NCI-H1694 (cell line): ENCODE results near the gene POLR3E.
"Not testable (repeated sequence)": the region's sequence is repeated elsewhere in the genome, so short reads cannot be mapped to it uniquely, and the experiment has no call there.

Experiments used
- DNase-seq: peaks from one replicate; lab custom pipeline; 2025; lab: John Stamatoyannopoulos, UW

Gene POLR3E

DNA sequence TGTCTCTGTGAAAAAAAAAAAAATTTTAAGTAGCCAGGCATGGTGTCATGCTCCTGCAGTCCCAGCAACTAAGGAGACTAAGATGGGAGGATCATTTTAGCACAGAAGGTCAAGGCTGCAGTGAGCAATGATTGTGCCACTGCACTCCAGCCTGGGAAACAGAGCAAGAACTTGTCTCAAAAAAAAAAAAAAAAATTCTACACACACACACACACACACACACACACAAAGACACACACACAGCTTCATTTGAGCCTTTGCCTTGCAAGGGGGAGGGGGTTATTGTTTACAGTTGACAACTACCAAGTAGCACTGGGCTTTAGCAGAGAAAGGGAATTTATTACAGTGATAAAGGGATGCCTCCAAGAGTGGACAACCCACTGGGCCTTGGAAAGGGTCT, 4.9 kb upstream of the POLR3E start:
- no peak for DNase-seq

DNA sequence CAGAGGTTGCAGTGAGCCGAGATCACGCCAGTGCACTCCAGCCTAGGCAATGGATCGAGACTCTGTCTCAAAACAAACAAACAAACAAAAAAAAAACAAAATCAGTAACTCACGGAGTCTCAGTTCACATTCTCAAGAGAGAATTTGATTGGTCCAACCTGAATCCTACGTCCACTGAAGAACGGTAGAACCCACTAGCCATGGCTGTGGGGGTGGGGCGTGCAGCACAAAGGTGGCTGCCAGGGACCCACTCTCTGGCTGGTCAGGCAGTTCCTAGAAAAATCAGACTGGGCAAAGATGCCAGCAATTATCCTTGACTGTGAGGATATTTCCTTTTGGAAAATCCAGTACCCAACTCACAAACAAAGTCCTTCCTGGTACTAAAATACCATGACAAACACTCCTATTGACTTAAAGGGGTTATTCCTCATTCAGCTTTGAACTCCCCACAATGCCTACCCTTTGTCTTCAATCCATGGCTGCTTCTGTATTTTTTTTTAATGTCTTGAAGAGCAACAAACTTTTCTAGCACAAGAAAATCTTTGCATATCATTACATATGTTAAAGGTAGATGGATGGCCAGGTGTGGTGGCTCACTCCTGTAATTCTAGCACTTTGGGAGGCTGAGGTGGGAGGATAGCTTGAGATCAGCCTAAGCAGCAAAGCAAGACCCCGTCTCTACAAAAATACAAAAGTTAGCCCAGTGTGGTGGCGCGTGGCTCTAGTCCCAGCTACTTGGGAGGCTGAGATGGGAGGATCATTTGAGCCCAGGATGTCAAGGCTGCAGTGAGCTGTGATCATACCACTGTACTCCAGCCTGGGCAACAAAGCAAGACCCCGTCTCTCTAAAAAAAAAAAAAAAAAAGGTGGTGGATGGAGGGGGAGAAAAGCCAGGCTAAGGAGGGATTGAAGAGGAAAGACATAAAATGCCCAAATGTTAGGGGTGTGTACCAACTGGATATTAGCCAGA, 3.8 kb upstream of the POLR3E start:
- DNase-seq, result no peak

DNA sequence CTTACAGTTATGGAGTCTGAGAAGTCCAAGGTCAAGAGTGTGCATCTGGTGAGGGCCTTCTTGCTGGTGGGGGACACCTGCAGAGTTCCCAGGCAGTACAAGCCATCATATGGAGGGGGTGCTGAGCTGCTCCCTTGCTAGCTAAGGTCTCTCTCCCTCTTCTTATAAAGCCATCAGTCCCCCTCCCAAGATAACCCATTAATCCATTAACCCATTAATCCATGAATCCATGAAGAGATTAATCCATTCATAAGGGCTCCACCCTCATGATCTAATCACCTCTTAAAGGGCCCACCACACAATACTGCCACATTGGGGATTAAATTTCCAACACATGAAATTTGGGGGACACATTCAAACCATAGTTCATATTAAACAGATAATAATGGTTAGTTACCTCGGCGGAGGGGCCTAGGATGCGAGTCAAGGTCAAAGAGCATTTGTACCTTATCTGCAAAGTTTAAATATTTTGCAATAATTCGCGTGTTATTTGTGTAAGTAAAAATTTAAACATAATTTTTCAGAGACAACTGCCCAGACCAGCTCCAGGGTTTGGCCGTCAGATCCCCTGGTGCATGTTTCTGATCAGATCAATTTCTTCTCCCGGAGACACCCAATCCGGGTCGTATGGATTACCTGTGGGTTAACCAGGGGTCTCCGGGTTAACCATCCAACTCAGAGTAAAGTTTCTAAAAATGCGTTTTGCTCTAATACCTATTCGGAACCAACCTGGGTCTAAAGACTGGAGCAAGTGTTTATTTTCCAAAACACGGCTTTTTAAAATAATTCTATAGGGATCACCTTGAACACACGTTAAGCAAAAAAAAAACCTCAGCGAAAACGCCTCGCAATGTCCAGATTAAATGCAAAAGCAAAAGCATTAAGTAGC, 740 bp upstream of the POLR3E start:
- DNase-seq, result no peak

GRCh38 chr16:22297871-22298733, 893 bp downstream of the POLR3E start:
- DNase-seq, result peak; percentile 95

DNA sequence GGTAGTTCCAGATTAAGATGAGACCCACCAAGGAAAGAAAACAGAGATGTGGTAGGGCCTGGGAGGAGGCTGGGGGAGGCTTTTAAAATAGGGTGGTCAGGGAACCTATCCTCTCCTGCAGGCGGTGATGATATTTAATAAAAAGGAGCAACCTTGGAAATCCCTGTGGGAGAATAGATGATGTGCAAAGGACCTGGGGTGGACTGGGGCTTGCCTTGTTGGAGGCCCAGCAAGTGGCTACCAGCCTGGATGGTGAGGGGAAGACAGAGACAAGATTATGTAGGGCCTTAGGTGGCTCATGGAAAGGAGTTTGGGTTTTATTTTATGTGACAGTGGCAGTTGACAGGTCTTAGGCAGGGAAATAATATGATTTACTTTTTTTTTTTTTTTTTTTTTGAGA, 1.8 kb downstream of the POLR3E start:
- no peak for DNase-seq

DNA sequence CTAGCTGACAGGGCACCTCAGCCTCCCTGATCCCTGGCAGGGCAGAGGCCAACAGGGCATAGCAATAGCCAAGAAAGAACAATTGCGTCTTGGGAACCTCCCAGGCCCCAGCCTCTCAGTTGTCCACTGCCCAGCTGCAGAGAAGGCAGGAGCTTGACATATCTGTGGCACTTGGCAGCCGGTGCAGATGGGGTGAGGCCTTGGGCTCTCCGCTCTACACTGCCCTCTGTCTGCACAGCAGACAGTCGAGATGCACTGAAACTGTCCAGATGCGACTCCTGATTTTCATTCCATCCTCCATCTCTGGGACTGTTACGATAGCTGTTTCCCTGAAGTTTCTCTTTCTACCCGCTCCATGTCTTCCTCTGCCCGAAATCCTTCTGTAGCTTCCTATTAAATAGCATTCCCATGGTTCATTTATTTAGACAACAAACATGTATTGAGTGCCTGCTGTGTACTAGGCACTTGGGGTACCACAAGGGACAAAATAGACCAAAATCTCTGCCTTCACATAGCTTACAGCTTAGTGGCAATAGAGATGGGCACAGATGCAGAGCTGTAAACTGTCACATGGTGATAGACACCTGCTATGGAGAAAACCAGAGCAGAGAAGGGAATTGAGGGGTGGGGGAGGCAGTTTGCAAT, 3.3 kb downstream of the POLR3E start:
- DNase-seq, result peak; percentile 59

DNA sequence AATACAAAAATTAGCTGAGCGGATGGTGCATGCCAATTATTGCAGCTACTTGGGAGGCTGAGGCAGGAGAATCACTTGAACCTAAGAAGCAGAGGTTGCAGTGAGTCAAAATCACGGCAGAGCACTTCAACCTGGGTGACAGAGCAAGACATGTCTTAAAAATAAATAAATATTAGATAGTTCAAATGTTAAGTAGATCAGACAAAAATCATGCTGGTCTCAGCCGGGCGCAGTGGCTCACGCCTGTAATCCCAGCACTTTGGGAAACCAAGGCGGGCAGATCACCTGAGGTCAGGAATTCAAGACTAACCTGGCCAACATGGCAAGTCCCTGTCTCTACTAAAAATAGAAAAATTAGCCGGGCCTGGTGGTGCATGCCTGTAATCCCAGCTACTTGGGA, 4.2 kb downstream of the POLR3E start:
- not testable (repeated sequence) for DNase-seq

DNA sequence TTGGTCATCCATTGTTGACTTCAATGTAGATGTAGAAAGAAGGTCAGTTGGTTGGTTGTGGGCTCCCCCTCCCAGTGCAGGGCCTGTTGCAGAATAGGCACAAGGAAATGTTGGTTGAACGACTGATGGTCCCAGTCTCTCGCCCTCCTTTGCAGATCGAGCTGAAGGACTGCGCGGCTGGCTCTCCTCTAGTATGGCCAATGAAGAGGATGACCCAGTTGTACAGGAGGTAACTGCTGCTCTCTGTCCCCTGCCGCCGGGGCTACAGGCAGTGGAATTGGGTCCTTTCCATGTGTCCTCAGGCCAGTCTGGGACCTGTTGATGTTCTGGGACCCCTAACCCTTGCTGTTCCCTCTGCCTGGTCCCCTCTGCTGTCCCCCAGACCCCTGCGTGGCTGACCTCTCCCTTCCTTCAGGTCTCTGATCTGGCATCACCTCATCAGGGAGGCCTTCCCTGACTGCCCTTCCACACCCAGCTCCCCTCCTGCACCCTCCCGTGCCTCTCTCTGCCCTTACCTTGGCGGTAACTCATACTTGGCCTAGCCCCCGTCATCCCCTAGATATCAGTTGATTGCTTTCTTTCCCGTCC, 5.7 kb downstream of the POLR3E start:
- no peak for DNase-seq

- no peak for DNase-seq
These were observed 7.2 kb downstream of the POLR3E start for GRCh38 chr16:22304411-22304810.

- DNase-seq, result no peak
These were observed 9.6 kb downstream of the POLR3E start for GRCh38 chr16:22306788-22307187.

- DNase-seq, result no peak
These were observed 10.6 kb downstream of the POLR3E start for GRCh38 chr16:22307838-22308237.

DNA sequence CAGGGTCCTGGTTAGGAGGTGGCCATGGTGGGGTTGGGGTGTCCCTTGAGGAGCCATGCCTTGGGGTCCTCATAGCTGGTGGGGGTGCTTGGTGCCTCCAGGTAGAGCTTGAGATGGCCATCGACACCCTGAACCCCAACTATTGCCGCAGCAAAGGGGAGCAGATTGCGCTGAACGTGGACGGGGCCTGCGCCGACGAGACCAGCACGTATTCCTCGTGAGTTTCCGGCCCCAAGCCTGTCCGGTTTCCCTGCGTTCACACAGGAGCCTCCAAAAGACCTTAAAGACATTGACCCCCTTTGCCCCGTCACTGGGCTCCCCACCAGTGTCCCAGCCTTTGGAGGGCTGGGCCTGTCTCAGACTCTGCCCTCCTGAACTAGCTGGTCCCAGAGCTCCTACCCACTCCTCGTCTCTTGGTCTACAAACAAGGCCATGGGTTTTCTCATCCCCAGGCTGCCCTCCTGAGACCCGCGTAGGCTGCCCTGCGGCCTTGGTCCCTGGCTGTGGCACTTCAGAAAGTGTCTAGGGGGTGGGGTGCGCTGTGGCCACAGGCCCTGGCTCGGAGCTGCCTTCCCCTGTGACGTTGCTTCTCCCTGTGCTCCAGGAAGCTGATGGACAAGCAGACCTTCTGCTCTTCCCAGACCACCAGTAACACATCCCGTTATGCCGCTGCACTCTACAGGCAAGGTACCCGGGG, 11.8 kb downstream of the POLR3E start:
- DNase-seq, result no peak

- no peak for DNase-seq
These were observed 14.3 kb downstream of the POLR3E start for GRCh38 chr16:22311520-22311919.

- no peak for DNase-seq
These were observed 15.9 kb downstream of the POLR3E start for GRCh38 chr16:22312897-22313781.

DNA sequence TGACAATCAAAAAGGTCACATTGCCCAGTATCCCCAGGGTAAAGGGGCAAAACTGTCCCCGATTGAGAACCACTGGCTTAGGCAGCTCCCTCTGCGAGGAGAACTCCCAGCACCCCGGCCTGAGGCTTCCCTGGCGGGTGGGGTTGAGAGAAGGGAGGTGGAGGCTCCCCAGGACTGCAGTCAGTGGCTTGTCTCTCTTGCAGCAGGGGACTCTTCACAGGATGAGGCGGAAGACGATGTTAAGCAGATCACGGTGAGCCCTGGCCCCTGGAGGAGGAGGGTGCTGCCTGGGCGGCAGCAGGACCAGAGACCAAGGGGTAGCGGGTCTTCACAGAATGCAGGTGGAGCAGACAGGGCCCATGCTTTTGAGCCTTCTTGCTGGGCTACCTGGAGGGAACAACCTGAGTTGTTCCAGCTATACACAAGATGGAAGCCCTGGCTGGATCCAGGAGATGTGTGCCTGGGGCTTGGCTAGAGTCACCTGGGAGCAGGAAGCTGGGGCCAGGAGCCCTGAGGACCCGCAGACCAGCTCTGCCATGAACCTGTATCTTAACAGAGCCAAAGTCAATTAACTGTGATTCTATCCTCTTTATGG, 16.8 kb downstream of the POLR3E start:
- no peak for DNase-seq

GRCh38 chr16:22314661-22315626, 17.7 kb downstream of the POLR3E start:
- DNase-seq, result no peak

DNA sequence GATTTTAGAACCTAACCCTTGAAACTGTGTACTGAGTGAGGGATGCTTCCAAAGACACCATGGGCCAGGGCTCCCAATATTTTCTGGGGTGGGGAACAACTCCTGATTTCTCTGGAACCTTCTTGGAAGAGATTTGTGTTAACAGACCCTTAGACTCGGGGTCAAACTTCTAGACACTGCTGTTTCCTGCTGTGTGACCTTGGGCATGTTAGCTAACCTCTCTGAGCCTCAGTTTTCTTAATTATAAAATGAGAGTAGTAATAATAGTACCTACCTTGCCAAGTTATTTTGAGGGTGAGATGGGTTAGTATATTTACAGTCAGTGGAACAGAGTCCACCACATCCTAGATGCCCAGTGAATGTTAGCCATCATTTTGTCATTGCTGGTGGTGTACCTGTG, 18.8 kb downstream of the POLR3E start:
- DNase-seq, result no peak

- DNase-seq, result no peak
These were observed 19.2 kb downstream of the POLR3E start for GRCh38 chr16:22316411-22316811.
